ENCODE results near the gene TERT.

The TERT gene

DNA sequence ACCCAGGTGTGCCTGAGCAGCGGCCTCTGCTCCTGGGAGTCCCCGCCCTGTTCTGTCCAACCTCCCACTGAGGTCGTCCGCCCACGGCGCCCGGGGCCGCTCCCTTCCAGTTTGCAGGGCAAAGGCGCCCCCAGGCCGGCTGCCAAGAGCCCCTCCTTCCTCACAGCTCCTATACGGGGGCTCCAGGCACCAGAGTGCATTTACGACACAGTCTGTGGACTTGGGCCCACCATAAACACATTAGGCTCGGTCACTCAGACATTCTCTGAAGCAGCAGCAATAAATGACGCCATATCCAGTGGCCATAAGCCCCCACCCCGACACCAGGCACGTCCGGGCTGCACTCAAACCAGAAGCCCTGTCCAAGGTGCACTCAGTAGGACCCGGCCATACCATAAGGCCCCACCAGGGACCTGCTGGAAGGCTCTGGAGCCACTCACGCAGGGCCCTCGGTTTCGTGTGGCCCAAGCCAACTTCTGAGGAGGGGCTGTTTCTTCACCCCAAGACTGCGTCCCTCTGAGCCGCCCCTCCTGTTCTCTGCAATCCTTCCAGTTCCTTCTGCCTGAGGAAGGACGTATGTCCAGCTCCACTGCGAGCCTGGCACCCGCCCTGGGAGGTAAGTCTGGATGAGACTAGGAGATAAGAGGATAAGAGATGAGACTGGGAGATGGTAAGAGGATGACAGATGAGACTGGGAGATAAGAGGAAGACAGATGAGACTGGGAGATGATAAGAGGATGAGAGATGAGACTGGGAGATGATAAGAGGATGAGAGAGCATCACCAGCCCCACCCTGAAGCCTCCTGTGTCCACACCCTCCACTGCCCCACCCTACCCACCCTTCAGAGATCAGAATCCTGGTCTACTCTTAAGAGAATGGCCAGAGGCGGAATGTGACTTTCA lies 42.9 kb downstream of the TERT start:
- H3K9me3 ChIP-seq (ENCODE audit: control insufficient read depth, insufficient read depth, low read depth, low read length) = no peaks in the 10 kb centered on the region
- ChIA-PET CTCF (no interaction called here), POLR2A (no interaction called here)
- TF ChIP-seq, protein P1, sequence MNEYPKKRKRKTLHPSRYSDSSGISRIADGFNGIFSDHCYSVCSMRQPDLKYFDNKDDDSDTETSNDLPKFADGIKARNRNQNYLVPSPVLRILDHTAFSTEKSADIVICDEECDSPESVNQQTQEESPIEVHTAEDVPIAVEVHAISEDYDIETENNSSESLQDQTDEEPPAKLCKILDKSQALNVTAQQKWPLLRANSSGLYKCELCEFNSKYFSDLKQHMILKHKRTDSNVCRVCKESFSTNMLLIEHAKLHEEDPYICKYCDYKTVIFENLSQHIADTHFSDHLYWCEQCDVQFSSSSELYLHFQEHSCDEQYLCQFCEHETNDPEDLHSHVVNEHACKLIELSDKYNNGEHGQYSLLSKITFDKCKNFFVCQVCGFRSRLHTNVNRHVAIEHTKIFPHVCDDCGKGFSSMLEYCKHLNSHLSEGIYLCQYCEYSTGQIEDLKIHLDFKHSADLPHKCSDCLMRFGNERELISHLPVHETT (tag by site-specific recombination; IDR thresholded peaks at IDR 0.05) = no peak
- TF ChIP-seq ZNF707 (tag by site-specific recombination; IDR thresholded peaks at IDR 0.05) = no peak
- TF ChIP-seq HOXD13 (CRISPR knock-in tag; IDR thresholded peaks at IDR 0.05; ENCODE audit: borderline replicate concordance) = no peak
- TF ChIP-seq ZNF335 (tag by site-specific recombination; conservative IDR thresholded peaks at IDR 0.05) = no peak
- TF ChIP-seq, protein P2, sequence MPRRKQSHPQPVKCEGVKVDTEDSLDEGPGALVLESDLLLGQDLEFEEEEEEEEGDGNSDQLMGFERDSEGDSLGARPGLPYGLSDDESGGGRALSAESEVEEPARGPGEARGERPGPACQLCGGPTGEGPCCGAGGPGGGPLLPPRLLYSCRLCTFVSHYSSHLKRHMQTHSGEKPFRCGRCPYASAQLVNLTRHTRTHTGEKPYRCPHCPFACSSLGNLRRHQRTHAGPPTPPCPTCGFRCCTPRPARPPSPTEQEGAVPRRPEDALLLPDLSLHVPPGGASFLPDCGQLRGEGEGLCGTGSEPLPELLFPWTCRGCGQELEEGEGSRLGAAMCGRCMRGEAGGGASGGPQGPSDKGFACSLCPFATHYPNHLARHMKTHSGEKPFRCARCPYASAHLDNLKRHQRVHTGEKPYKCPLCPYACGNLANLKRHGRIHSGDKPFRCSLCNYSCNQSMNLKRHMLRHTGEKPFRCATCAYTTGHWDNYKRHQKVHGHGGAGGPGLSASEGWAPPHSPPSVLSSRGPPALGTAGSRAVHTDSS (tag by site-specific recombination; IDR thresholded peaks at IDR 0.05) = no peak
- TF ChIP-seq, protein P3, sequence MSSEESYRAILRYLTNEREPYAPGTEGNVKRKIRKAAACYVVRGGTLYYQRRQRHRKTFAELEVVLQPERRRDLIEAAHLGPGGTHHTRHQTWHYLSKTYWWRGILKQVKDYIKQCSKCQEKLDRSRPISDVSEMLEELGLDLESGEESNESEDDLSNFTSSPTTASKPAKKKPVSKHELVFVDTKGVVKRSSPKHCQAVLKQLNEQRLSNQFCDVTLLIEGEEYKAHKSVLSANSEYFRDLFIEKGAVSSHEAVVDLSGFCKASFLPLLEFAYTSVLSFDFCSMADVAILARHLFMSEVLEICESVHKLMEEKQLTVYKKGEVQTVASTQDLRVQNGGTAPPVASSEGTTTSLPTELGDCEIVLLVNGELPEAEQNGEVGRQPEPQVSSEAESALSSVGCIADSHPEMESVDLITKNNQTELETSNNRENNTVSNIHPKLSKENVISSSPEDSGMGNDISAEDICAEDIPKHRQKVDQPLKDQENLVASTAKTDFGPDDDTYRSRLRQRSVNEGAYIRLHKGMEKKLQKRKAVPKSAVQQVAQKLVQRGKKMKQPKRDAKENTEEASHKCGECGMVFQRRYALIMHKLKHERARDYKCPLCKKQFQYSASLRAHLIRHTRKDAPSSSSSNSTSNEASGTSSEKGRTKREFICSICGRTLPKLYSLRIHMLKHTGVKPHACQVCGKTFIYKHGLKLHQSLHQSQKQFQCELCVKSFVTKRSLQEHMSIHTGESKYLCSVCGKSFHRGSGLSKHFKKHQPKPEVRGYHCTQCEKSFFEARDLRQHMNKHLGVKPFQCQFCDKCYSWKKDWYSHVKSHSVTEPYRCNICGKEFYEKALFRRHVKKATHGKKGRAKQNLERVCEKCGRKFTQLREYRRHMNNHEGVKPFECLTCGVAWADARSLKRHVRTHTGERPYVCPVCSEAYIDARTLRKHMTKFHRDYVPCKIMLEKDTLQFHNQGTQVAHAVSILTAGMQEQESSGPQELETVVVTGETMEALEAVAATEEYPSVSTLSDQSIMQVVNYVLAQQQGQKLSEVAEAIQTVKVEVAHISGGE (tag by site-specific recombination; conservative IDR thresholded peaks at IDR 0.05; ENCODE audit: low read depth) = no peak
- no peak for TF ChIP-seq ZFP41 (tag by site-specific recombination; IDR thresholded peaks at IDR 0.05; ENCODE audit: borderline replicate concordance)
- TF ChIP-seq ELK4 (IDR thresholded peaks at IDR 0.05; ENCODE audit: borderline replicate concordance, low read depth, low read length) = no peak
- no peaks in the 10 kb centered on the region for H3K4me1 ChIP-seq (ENCODE audit: control insufficient read depth, insufficient read depth, low read length)
- no peak overlapping the region for H3K27ac ChIP-seq (ENCODE audit: extremely low read depth, low read depth, low read length)
- no peaks in the 10 kb centered on the region for H3K36me3 ChIP-seq (ENCODE audit: control insufficient read depth in 2 of 2, insufficient read depth in 1 of 2, low read length in 2 of 2)
- H3K4me3 ChIP-seq (ENCODE audit: low read depth, low read length) = no peak overlapping the region

GRCh38 chr5:1249366-1250280 lies 45.2 kb downstream of the TERT start:
- Histone ChIP-seq H3K4me1 (ENCODE audit: control insufficient read depth, insufficient read depth, low read length) (no peaks in the 10 kb centered on the region), H3K27ac (ENCODE audit: extremely low read depth, low read depth, low read length) (no peak overlapping the region), H3K36me3 (ENCODE audit: control insufficient read depth in 2 of 2, insufficient read depth in 1 of 2, low read length in 2 of 2) (no peaks in the 10 kb centered on the region), H3K4me3 (ENCODE audit: low read depth, low read length) (no peak overlapping the region), H3K9me3 (ENCODE audit: control insufficient read depth, insufficient read depth, low read depth, low read length) (no peaks in the 10 kb centered on the region)
- no peak for TF ChIP-seq ZNF366 (tag by site-specific recombination; conservative IDR thresholded peaks at IDR 0.05)
- no peak for TF ChIP-seq ZNF626 (tag by site-specific recombination; IDR thresholded peaks at IDR 0.05)
- TF ChIP-seq ZNF175 (tag by site-specific recombination; IDR thresholded peaks at IDR 0.05) = no peak
- no peak for TF ChIP-seq REST (tag by site-specific recombination; IDR thresholded peaks at IDR 0.05)
- no peak for TF ChIP-seq ZNF510 (tag by site-specific recombination; IDR thresholded peaks at IDR 0.05; ENCODE audit: insufficient replicate concordance)
- CTCF ChIA-PET = interaction anchor here (1.4 to 1.7 kb wide), 2 partner anchors 76 to 326 kb away, joined by 4 to 5 read pairs; no protein-coding TSS in a partner anchor
- POLR2A ChIA-PET = interaction anchor here (0.5 kb wide), 1 partner anchor 36 kb away, joined by 6 read pairs; no protein-coding TSS in a partner anchor
